HG02623 (cell line): ENCODE data around the gene POLN.
"Not testable (repeated sequence)": the region's sequence is repeated elsewhere in the genome, so short reads cannot be mapped to it uniquely, and the experiment has no call there.

Experiments used
- ATAC-seq: cut with Tn5 transposase; IDR thresholded peaks from one replicate; pipeline ENCODE4 v1.9.1; 2021; ENCODE audit warnings: moderate library complexity; ENCODE audit not compliant: unreplicated experiment

Gene POLN

GRCh38 chr4:2045518-2045951 lies 196.4 kb downstream of the POLN start:
- no peak for ATAC-seq

GRCh38 chr4:2044542-2045517 lies 197.1 kb downstream of the POLN start:
- ATAC-seq = no peak

GRCh38 chr4:2044119-2044485 lies 197.8 kb downstream of the POLN start:
- ATAC-seq = no peak

- no peak for ATAC-seq
Measured at GRCh38 chr4:2043396-2044118, 198.4 kb downstream of the POLN start.

- no peak for ATAC-seq
Measured at GRCh38 chr4:2042947-2043395, 198.9 kb downstream of the POLN start.

GRCh38 chr4:2042204-2042946 lies 199.5 kb downstream of the POLN start:
- no peak for ATAC-seq

- peak; percentile 62 for ATAC-seq
Measured at GRCh38 chr4:2041239-2042130, 200.4 kb downstream of the POLN start.

- no peak for ATAC-seq
Measured at GRCh38 chr4:2040391-2041238, 201.3 kb downstream of the POLN start.

GRCh38 chr4:2036866-2037265 lies 205.1 kb downstream of the POLN start:
- no peak for ATAC-seq

GRCh38 chr4:2036327-2036726 lies 205.6 kb downstream of the POLN start:
- no peak for ATAC-seq

GRCh38 chr4:2031161-2031560 lies 210.8 kb downstream of the POLN start:
- not testable (repeated sequence) for ATAC-seq

- ATAC-seq = not testable (repeated sequence)
Measured at GRCh38 chr4:2027120-2027519, 214.8 kb downstream of the POLN start.

GRCh38 chr4:2025817-2026216 lies 216.1 kb downstream of the POLN start:
- ATAC-seq = no peak

GRCh38 chr4:2024683-2025082 lies 217.2 kb downstream of the POLN start:
- ATAC-seq = no peak
